Activated CD8-positive, alpha-beta memory T cell treated with anti-CD3 and anti-CD28 coated beads for 36 hours (primary cell): ENCODE measurements around the gene FADS2. TPM values are rescaled to one million over a fixed set of nuclear protein-coding genes. Genes with fewer than 3 reads are reported as not detected.

Experiments used
- CTCF ChIA-PET: fragments of 350-600 bp; sonication (Branson Sonifier 250); formaldehyde crosslinking; loops from one replicate; lab custom pipeline; 2021; ENCODE audit warnings: antibody characterized with exemption; lab: Charles Lee
- POLR2A ChIA-PET: fragments of 350-600 bp; sonication (Branson Sonifier 250); formaldehyde crosslinking; loops from one replicate; lab custom pipeline; 2021; ENCODE audit warnings: antibody characterized with exemption; lab: Charles Lee
- total RNA-seq, 2 experiments: library from RNA; stranded (reverse); gene quantifications; one replicate each; pipeline ENCODE4 v1.2.3, GENCODE V29; 2021

The FADS2 gene
- total RNA-seq, 2 experiments from 2014 or later = 45.6 to 46.1 TPM

DNA sequence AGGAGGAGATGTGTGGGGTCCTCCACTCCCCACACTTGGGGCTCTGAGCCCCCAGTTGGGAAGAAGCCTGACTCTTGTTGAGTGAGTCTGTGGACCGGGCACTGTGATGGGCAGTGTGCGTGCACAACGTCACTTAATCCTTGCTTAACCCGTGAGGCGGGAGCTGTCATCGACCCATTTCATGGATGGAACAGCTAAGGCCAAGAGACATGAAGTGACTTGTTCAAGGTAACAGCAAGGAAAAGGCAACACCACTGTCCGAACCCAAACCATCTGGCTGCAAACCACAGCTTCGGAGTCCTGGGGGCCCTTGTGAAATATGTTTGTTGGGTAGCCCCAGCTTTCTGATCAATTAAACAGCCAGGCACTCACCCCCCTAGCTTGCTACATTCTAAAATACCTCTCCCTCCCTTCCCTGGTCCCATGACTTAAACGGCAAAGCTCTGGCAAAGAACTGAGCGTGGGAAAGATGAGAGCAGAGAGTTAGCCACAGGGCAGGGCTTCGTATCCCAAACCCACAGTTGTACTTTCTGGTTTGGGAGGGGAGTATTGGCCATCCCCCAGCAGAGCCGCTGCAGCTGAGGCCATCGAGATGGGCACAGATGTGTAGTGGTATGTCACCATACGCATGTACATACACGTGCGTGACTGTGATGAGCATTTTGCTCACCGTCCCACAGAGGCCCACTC, 26.3 kb downstream of the FADS2 start:
- POLR2A ChIA-PET = no interaction called here
- CTCF ChIA-PET = interaction anchor here (1.0 kb wide), 2 partner anchors 10 to 93 kb away, joined by 3 read pairs; no protein-coding TSS in a partner anchor

DNA sequence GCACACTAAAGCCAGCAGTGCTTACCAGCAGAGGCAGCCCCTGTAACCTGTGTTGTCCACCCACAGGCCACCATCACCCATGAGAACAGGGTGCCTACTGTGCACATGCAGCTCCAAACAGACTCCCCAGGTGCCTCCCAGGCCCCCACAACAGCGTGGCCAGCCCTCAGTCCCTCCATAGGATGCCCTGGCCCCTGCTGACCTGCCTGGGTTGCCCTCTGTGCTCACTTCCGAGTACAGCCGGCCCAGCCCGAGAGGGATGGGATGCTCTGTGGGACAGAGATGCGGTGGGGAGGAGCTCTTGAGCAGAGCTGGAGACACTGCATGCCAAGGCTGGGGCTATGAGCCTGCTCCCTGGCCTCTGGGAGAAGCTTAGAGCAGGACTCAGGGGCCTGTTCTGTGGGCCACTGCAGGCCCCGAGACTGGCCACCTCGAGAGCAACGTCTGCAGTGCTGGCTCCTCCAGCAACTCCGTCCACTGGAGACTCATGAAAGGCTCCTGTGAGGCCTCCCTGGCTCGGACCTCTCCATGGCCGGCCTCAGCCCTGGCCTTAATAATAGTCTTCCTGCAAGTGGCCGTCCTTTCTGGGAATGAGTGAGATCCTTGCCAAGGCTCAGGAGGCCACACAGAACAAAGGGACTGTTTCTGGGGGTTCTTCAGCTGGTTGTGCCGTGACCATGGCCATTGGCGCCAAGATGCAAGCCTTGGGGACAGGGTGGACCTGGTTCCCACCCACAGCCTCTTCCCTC, 27.0 kb downstream of the FADS2 start:
- CTCF ChIA-PET = interaction anchor here (1.0 kb wide), 1 partner anchor 9 kb away, joined by 3 read pairs; no protein-coding TSS in a partner anchor
- POLR2A ChIA-PET = no interaction called here

DNA sequence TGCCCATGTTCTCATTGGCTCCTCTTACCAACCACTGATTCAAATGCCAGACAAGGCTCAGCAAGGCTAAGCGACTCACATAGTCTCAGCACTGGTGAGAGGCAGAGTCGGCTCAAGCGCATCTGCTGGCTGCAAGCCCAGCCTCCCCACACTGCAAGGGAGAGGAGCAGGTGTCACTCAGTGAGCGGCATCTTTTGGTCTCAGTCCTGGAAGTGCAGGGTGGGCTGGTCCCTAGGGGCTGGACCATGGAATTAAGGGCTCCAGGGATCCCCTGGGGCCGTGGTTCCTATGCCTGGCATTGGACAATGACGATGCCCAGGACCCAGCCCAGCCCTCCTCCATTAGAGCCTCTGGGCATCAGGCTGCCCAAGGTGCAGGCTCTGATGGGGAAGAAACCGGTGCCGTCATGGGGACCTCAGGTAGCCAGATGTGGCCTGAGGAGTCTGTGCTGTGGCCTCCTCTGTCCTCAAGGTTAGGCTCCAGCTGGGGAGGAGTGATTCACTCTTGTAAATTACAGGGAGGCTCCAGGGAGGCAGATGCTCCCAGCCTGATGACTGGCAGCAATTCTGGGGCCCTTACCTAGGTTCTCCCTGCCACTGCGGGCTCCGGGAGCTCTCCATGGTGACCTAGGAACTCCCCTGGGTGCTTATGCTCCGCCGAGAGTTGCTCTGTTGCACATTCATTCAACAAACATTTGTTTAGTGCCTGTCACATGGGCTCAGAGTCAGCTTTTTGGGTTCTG, 28.0 kb downstream of the FADS2 start:
- ChIA-PET CTCF (no interaction called here), POLR2A (no interaction called here)

DNA sequence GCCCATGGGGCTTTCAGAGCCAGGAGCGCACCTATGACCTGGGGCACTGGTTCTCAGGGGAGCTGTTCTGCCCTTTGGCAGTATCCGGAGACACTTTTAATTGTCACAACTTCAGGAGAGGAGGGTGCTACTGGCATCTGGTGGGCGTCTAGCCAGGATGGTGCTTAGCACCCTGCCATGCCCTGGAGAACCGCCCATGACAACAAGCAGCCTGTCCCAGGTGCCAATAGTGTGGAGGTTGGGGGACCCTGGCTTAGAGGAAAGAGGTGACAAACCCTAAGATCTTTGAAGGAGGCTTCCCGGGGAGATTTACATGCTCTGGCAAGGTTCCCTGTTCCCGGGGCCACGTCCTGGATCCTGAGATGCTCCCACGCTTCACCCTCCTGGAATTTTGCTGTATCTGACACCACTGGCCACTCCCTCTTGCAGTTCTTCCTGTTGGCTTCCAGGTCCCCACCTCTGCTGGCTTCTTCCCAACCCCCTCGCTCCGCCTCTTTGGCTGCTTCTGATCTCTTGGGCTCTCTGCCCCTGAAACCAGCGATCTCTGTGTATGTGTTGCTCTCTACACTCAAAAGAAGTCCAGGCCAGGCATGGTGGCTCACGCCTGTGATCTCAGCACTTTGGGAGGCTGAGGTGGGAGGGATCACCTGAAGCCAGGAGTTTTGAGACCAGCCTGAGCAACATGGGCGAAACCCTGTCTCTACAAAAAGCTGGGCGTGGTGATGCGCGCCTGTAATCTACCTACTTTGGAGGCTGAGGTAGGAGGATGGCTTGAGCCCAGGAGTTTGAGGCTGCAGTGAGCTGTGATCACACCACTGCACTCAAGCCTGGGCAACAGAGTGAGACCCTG, 32.2 kb downstream of the FADS2 start:
- POLR2A ChIA-PET = no interaction called here
- CTCF ChIA-PET = no interaction called here

DNA sequence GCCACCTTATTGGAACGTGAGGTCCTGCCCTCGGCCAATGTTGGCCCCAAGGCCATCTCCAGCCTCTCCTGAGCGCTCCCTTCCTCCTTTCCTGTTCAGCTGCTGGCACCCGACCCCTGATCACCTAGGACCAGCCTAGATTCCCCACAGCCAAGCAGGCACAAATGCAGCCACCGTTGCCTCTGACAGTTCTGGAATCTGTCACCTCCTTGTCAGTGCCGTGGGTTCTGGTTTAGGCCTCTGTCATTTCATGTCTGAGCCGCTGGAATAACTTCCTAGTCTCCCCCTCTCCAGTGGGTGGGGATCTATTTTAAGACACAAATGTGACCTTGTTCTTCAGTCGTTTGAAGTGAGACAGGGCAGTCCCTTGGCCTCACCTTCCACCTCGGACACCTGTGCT, 33.5 kb downstream of the FADS2 start:
- POLR2A ChIA-PET = no interaction called here

DNA sequence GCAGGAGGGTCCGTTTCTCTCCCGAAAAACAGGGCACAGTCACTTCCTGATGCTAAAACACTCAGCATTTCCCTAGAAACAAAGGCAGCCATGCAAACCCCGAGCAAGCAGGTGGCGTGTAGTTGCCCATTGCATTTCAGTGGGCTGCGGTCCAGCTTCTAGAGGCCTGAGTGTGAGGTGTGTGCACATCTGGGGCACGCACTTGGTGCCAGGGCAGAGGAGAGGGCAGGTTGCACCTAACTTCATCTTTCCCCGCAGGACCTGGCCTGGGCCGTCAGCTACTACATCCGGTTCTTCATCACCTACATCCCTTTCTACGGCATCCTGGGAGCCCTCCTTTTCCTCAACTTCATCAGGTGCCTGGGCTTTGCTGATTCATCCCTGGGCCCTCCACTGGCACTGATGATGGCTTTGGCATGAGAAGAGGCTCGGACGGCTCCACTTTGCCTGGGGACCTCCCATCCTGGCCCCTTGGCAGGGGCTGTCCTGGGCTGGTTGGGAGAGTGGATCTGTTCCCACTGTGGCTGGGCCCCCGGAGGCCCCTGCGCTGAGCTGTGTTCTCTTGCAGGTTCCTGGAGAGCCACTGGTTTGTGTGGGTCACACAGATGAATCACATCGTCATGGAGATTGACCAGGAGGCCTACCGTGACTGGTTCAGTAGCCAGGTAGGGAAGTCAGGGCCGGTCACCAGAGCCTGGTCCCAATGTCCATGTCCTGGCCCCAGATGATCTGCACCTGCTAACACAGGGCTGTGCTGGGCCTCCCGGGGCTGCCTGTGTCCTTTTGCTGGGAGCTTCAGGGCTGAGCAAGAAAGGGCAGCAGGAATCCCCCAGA, 34.8 kb downstream of the FADS2 start:
- POLR2A ChIA-PET = no interaction called here
- CTCF ChIA-PET = no interaction called here

More for the DNA sequence above, 33.5 kb downstream of the FADS2 start:
- CTCF ChIA-PET = no interaction called here

DNA sequence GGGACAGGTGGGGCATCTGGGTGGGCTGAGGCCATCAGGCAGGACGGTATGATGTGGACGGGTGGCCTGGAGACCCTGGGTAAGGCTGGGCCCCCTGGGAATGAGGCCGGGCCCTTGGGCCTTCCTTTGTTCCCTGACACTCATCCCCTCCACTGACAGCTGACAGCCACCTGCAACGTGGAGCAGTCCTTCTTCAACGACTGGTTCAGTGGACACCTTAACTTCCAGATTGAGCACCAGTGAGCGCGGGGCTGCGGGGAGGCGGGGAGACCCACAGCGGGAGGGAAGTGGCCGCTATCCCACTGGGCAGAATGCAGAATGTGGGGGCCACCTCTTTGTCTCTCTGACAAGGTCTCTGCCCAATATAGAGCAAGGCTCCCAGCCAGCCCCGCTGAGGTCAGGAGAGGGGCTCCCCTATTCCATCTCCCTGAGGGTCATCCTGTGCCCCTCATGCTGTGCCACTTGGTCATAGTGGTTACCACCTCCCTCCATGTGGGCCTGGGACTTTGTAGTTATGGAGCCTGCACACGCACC, 35.5 kb downstream of the FADS2 start:
- CTCF ChIA-PET = interaction anchor here (0.7 kb wide), 1 partner anchor 9 kb away, joined by 3 read pairs; no protein-coding TSS in a partner anchor
- POLR2A ChIA-PET = no interaction called here

DNA sequence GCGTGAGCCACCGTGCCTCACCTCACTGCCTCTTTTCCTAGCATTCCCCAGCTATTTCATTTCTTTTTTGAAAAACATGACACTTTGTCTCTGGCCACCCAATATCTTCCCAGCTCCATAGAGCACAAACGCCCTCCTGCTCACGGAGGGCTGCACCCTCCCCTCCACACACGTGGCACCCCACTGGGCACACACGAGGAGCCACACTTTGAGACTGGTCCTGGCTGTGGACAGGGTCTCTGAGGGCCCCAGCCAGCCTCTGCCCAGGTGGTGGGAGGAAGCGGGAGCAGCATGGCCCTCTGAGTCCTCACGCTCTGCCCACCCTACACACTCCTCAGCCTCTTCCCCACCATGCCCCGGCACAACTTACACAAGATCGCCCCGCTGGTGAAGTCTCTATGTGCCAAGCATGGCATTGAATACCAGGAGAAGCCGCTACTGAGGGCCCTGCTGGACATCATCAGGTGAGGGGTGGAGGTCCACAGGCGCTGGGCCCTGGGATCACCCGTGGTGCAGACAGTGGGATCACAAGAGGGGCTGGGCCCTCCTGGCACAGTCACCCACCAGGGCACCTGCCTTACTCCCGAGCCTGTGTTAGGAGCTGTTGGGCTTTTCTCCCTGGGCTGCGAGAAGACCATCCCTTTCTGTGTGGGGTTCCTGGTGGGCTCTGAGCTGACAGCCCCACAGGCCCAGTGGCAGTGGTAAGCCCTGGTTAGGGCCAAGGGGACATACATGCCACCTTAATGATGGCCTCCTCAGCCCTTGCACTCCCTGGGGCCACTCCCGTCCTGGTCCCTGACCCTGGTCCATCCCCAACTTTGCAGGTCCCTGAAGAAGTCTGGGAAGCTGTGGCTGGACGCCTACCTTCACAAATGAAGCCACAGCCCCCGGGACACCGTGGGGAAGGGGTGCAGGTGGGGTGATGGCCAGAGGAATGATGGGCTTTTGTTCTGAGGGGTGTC, 37.0 kb downstream of the FADS2 start:
- ChIA-PET CTCF (interaction anchor here (0.5 kb wide), 1 partner anchor 200 kb away, joined by 3 read pairs; no protein-coding TSS in a partner anchor), POLR2A (no interaction called here)

DNA sequence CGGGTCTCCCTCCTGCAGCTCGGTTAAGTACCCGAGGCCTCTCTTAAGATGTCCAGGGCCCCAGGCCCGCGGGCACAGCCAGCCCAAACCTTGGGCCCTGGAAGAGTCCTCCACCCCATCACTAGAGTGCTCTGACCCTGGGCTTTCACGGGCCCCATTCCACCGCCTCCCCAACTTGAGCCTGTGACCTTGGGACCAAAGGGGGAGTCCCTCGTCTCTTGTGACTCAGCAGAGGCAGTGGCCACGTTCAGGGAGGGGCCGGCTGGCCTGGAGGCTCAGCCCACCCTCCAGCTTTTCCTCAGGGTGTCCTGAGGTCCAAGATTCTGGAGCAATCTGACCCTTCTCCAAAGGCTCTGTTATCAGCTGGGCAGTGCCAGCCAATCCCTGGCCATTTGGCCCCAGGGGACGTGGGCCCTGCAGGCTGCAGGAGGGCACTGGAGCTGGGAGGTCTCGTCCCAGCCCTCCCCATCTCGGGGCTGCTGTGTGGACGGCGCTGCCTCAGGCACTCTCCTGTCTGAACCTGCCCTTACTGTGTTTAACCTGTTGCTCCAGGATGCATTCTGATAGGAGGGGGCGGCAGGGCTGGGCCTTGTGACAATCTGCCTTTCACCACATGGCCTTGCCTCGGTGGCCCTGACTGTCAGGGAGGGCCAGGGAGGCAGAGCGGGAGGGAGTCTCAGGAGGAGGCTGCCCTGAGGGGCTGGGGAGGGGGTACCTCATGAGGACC, 38.3 kb downstream of the FADS2 start:
- ChIA-PET POLR2A (no interaction called here), CTCF (interaction anchor here (0.6 to 1.0 kb wide), 2 partner anchors 32 to 415 kb away, joined by 3 read pairs; no protein-coding TSS in a partner anchor)

DNA sequence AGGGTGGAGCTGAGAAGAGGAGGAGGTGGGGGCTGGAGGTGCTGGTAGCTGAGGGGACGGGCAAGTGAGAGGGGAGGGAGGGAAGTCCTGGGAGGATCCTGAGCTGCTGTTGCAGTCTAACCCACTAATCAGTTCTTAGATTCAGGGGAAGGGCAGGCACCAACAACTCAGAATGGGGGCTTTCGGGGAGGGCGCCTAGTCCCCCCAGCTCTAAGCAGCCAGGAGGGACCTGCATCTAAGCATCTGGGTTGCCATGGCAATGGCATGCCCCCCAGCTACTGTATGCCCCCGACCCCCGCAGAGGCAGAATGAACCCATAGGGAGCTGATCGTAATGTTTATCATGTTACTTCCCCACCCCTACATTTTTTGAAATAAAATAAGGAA, 38.9 kb downstream of the FADS2 start:
- ChIA-PET POLR2A (no interaction called here), CTCF (interaction anchor here (0.6 to 1.0 kb wide), 2 partner anchors 31 to 415 kb away, joined by 3 read pairs; no protein-coding TSS in a partner anchor)

DNA sequence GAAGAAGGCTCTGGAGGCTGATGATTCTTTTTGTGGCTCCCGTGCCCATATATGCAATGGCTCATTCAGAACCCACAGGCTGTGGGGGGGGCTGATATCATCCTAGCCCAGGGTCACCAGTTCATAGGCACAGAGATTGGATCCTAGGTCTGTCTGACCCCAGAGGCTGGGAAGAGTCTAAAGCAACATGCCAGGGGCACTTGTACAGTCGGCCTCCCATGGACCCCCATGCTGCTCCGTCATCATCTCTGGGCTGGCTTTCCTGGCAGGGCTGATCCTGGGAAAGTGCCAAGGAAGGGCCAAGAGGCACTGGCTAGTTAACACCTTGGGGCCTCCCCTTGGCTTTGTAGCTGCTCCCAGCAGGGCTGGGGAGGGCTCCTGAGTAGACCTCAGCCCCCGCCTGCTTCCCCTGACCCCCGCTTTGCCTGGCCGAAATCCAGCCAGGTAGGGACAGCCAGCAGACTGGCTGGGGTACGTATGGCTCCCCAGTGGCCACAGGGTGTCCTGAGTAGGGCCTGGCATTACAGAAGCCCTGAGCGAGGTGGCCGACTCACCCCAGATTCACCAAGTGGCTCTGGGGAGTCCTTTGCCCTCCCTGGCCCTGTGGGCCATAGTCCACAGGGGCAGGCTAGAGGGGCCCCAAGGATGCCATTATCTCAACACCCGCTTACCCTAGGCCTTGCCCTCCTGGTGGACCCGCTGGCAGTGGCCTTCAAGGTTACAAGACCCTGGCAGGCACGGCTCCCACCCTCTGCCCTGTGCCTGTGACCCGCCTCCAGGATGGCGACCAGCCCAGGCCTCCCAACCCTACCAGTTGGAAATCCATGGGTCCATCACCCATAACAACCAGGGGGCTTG, 40.7 kb downstream of the FADS2 start:
- CTCF ChIA-PET = interaction anchor here (0.9 to 2.4 kb wide), 2 partner anchors 11 to 195 kb away, joined by 3 to 13 read pairs; no protein-coding TSS in a partner anchor
- POLR2A ChIA-PET = no interaction called here

DNA sequence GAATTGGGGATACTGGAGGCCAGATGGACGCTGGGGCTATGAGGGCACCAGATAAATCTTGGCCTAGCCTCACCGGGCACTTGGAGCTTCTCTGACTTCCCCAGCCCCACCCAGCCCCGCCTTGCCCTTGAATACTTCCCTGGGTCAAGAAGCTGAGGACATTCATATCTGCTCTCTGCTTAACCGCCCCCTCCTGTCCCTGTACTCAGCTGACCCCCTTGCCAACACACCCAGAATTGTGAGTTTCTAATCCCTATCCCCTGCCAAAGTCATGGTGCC, 41.3 kb downstream of the FADS2 start:
- ChIA-PET POLR2A (no interaction called here), CTCF (interaction anchor here (0.9 to 2.4 kb wide), 3 partner anchors 11 to 194 kb away, joined by 3 to 13 read pairs (median 10); no protein-coding TSS in a partner anchor)

DNA sequence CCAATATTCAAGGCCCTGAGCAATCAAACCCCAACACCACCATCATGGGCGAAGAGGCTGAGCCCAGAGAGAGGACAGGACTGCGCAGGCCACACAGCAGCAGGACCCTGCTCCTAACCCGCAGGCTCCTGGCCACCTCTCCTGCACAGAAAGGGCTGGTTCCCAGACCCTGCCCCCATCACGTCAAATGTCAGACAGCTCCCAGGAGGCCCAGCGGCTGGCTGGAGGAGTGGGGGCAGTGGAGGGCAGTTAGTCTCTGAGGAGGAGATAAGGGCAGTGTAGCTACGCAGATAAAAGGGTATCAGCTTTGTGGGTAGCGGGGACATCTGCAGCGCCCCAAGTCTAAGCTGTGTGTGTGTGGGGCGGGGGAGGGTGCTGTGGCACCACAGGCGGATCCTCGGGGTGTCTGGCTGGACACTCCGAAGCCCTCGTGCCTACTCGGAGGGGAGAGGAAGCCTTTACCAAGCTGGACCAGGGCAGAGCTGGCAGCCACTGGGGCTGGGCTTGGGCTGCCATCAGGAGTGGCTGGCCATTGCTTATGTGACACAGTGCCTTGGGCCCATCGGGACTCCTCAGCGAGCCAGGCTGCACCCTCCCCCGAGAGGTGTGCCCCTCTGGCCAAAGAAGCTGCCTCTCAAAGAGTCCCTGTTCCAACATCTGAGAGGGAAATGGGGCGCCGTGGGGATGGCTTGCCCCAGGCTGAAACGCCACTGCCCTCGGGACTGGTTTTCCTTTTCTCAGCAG, 41.8 kb downstream of the FADS2 start:
- CTCF ChIA-PET = interaction anchor here (0.7 to 2.4 kb wide), 6 partner anchors 10 to 239 kb away, joined by 3 to 14 read pairs (median 7); no protein-coding TSS in a partner anchor
- POLR2A ChIA-PET = no interaction called here

DNA sequence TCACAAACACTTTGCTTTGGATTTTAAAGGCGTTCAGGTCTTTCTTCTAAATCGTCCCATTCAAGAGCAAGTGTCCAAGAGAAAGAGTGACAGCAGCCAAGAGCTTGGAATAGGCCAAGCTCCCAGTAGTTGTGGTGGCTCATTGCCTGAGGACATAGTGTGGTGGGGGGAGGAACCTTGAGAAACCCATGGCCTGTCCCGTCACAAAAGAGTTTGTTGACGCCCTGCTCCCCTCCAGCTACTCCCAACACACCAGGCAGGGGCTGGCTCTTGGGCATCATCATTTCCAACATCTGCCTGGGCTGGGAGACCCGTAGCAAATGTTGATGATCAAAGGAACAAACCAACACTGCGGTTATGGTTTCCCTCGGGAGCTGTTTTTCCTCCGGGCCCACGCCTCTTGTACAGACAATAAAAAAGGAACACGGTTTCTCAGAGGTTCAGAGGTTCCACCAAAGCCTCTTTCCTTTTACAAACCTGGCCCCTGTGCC, 42.5 kb downstream of the FADS2 start:
- POLR2A ChIA-PET = no interaction called here

More for the DNA sequence above, 42.5 kb downstream of the FADS2 start:
- CTCF ChIA-PET = interaction anchor here (0.5 to 2.4 kb wide), 10 partner anchors 10 to 238 kb away, joined by 3 to 14 read pairs (median 4); no protein-coding TSS in a partner anchor
